HG03060 (cell line): ENCODE data around the gene RXRB.

Experiments
- ATAC-seq: cut with Tn5 transposase; IDR thresholded peaks from one replicate; pipeline ENCODE4 v1.9.1; 2021; ENCODE audit warnings: low read depth, moderate number of reproducible peaks; ENCODE audit not compliant: unreplicated experiment

The RXRB gene

DNA sequence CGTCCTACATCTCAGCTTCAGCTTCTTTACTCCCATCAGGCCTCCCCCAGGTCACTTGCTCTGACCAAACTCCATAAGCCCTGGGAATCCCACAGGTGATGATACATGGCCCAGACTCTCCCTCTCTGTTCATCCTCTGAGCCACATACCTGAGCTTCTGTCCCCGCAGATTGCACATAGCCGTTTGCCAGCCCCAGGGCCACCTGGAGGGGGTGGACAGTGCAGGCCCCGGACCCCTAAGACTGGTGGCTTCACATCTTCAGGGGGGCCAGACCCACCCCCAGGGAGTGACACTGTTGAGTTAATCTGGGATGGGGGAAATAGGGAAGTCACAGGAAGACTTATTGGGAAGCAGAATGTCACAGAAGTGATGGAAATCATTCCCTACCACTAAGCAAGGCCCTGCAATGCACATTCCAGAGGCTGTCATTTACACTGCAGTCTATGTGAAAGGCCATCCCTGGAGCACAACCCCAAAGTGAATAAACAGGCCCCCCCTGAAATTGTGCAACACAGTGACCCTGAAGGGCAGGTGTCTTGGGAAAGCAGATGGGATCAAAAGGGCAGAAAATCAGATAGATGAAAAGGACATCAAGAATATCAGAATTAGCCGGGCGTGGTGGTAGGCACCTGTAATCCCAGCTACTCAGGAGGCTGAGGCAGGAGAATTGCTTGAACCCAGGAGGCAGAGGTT, 2.2 kb downstream of the RXRB start:
- no peak for ATAC-seq

DNA sequence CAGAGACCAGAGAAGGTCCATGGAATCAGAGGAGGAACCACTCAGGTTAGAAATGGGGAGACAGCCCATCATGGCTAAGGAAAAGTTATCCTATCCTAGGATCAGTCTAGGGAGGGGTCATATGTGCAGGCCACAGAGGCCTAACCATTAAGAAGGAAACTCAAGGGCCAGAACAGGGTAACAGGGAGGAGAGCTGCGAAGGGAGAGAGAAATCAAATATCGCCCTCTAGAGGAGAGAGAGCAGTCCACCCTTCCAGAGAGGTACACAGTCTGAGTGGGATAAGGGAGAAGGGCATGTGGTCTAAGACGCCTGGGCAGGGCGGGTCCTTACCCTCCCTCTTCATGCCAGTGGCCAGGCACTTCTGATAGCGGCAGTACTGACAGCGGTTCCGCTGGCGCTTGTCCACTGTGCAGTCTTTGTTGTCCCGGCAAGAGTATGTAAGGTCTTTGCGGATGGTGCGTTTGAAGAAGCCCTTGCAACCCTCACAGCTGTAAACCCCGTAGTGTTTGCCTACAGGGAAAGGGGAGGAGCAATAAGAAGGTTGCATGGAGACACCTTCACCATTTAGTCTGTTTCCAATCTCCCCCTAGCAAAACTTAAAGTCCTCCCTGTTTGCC, 2.9 kb downstream of the RXRB start:
- no peak for ATAC-seq

DNA sequence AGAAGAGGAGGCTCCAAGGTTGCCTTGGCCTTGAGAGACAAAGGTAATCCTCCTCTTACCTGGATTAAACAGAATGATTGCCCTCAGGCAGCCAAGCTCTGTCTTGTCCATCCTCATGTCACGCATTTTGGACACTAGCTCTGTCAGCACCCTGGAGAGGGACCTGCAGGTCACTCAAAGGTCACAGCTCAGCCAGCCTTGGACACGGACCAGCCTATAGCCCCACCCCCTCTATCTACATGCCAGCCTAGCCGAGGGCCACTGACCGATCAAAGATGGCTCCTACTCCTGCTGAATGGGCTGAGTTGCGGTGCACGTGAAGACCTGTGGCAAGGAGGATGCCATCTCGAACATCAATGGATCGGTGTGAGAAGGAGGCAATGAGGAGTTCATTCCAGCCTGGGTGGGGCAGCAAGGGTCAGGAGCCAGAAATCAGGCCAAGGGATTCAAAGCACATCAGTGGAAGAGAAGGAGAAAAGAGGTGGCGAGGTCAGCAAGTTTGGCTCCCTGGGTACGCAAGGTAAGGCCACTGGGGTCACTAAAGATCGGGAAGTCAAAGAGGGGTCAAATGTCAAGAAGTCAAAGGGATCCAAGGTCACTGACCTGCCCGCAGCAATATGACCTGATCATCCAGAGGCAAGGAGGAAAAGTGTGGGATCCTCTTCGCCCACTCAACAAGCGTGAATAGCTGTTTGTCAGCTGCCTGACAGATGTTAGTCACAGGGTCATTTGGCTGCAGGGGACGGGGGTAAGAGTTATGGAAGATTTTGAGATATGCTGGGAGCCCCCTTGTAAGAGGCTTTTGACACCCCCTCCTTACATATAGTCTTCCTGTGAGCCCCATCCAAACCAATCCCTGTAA, 4.9 kb downstream of the RXRB start:
- no peak for ATAC-seq

GRCh38 chr6:33194431-33194979, 6.0 kb downstream of the RXRB start:
- no peak for ATAC-seq

DNA sequence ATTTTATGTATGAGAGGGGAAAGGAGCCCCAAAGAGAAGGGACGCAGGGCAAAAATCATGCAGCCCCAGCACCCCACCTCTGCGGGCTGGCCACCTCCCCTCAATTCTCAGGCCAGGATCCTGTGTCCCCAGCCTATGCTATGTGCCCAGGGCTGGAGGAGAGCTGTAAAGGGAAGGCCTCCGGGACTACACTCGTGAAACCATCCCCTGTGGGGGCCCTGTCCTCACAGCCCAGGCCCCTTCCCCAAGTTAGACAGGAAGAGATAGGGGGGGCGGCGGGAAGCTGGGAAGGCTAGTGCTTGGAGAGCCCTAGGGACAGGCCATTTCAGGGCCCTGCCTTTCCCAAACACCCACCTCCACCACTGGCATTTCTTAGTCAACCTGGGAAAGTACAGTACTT, 6.8 kb downstream of the RXRB start:
- no peak for ATAC-seq

- ATAC-seq = no peak
These were observed 7.5 kb downstream of the RXRB start for GRCh38 chr6:33192671-33193602.

- ATAC-seq = no peak
These were observed 8.3 kb downstream of the RXRB start, which contains the start of gene COL11A2 for GRCh38 chr6:33192105-33192646. COL11A2 (minus strand) TSS chr6:33192467; CDS start chr6:33192240, 227 bp downstream.

DNA sequence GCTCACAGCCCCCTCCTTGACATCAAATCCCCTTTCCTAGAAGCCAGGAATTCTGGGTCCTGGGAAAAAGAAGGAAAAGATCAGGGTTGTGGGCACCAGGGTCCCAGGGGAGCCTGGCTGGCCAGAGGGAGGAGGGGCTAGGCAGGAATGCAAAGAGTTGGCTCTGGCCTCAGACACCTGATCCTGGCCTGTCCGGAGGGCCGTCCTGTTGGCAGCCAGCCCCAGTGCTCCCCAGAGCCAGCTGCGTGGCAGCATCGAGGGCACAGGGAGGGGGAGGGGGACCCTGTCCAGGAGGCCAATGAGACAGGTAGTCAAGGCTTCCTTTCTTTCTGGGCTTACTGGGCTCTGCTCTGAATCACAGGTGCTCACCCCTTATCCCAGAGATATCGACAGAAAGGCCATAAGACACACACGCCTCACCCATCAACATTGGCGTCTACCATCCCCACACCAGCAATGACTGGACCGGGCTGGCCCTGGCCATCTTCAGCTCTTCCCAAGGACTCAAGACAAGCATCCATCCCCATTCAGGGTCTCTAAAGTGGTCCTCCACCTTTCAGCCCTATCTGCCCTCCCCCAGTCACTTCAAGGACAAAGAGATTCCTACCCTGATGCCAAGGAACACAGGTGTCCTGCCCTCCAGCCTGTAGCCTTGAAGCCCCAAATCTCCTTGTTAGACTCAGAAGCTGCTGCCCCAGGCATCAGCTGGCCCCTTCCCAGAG, 8.9 kb downstream of the RXRB start:
- ATAC-seq = no peak

DNA sequence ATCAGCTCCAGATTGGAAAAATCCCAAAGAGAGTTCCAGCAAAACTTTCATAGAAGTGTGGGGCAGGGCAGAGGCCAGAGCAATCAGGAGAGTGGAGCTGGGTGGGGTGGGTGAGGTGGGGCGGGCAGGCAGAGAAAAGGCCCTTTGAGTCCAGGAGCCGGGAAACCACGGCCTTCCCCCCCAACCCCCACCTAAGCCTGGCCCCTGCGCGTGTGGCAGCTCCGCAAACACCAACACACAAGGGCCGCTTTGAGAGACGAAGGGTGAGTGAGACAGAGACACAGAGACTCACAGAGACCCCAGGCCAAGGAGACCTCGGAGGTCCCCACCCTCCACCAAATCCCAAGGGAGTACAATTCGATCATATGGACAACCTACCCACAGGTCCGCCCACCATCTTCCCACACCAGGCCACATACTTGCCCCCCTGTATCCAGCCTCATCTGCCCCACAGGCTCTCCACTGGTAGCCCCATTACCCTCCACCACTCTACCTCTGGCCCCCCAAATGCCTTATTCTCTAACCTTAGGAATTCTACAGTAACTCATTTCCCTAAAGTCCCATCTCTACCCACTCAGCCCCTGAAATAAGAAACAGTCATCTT, 9.9 kb downstream of the RXRB start:
- no peak for ATAC-seq

DNA sequence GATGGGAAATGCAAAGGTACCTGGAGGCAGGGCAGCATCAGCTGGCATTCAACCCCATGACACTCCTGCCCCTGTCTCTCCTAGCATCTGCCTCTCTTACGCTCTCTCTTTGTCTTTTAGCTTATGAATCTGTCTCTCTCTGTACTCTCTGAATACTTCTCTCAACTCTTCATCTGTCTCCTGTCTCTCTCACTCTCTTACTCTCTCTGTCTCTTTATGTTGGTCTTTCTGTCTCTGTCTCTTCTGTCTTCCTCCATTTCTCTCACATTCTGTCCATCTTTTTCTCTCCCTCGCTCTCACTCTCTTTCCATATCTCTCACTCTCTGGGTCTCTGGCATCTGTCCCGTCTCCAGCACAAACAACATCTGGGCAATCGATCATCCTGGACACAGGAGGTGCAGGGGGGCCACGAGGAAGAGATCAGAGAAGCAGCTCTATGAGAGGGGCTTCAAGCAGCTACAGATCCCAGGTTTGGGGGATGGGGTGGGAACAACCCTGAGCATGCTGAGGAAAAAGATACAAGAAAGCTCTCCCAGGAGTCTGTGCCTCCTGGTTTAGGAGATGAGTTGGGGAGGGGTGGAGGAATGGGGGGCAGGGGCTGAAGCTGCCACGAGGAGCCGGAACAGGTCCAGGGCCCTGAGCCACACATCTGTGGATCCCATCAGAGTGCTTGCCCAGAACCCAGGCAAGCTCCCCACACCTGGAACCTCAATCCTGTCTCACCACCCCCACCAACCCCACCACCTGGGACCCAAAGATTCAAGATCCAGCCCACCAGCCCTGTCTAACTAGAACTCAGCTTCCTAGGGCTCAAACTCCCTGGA, 10.6 kb downstream of the RXRB start:
- ATAC-seq = no peak

- ATAC-seq = no peak
These were observed 11.3 kb downstream of the RXRB start for GRCh38 chr6:33189164-33189563.

DNA sequence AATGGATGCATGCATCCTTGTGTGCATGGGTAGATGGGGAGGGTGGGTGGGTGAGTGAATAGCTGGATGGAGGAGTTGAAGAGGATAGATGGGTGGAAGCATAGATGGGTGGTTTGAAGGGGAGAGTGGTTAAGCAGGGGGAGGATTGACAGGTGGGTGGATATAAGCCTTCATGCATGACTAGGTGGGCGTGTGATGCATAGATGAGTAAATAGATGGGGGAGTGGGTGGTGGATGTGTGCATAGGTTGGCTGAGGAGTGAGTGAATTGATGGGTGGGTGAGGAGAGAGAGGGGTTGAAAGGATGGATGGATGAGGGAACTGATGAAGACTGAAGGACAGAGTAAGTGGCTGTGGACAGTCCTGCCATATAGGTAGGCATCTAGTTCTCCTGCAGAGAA, 12.7 kb downstream of the RXRB start:
- ATAC-seq = no peak

DNA sequence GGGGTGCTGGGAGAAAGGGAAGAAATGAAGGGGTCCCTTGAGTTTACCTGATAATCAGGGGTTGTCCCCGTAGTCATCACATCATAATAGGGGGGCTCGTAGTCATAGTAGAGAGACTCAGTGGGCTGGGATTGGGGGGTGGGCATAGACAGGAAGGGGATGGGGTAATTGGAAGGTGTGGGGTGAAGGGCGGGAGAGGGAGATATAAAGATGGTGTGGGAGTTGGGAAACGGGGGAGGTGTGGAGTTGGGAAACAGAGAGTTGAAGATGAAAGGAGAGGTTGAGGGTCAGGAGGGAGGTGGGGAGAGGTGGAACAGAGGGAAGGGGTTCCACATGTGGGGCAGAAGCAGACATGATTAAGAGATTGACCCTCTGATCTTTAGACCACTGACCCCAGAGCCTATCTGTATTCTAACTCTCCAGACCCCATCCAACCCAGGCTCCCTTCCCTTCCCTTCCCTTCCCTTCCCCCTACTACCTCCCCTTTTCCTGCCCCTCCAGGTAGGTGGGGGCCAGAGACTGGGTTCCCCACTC, 14.7 kb downstream of the RXRB start:
- no peak for ATAC-seq

DNA sequence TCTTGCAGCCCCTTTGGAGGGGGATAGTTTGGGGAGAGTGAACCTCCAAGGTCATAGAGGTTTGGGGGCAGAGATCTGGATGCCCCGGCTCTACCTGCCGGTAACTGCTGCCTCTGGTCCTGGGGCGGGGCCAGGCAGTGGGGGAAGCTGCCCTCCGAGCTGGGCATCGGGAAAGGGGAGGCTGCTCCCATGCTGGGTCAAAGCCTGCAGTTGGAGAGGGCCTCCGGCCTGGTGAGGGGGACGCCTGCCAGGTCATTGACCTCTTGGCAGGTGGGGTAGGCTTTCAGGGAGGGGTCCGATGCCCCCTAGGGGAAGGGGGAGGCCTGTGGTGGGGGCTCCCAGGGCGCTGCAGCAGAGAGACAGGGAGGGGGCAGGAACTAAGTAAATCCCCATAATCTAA, 15.3 kb downstream of the RXRB start:
- no peak for ATAC-seq

GRCh38 chr6:33183071-33183683, 17.3 kb downstream of the RXRB start:
- no peak for ATAC-seq

- ATAC-seq = no peak
These were observed 19.3 kb downstream of the RXRB start for GRCh38 chr6:33181141-33181540.

DNA sequence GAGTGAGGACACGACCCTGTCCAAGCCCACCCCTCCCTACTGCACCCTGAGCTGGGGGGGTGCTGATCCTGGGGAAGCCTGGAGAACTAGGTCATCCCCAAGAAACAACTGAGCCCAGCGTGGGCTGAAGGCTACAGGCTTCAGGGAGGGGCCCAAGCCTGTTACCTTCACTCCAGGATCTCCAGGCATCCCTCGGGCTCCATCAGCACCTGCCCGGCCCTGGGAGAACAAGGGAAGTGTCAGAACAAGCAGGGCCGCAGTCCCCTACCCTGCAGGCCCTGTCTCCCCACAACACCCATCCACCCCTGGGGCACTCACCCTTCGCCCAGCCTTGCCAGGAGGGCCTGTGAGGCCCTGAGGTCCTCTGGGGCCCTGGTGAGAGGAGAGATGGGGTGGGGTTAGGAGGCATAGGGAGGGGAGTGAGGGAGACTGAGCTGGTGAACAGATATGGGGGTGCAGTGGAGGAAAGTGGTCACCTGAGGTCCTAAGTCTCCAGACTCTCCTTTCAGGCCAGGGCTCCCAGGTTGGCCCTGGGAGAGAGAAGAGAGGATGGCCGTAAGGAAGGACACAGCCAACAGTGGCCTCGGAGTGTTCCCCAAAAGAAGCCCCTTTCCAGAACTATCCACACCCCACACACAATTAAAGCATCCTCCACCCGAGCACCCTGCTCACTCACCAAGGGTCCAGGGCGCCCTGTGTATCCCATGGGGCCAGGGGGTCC, 21.6 kb downstream of the RXRB start:
- no peak for ATAC-seq
